GM06990 (cell line): ENCODE data around the gene SPIN1.

Source experiments
- DNase-seq: peaks from one replicate; pipeline ENCODE4 v3.0.0-alpha.2; 2011; ENCODE audit not compliant: insufficient read length; ENCODE audit errors: extremely low read depth
- H3K27me3 ChIP-seq: replicated peaks from 2 replicates; pipeline ENCODE4 v1.6.0; 2011; ENCODE audit warnings: low read length; ENCODE audit not compliant: control insufficient read depth, insufficient read depth
- H3K36me3 ChIP-seq: 2 replicates; pipeline ENCODE4 v1.5.1; 2011; ENCODE audit warnings: low read length; ENCODE audit not compliant: control insufficient read depth, insufficient read depth
- H3K4me3 ChIP-seq: replicated peaks from 2 replicates; pipeline ENCODE4 v1.5.1; 2011; ENCODE audit warnings: low read depth, mild to moderate bottlenecking, control low read depth, low read length
- TF ChIP-seq, protein P1 (sequence below): IDR thresholded peaks from 2 replicates; pipeline ENCODE4 v1.5.1; 2011; ENCODE audit warnings: low read length, control low read depth, mild to moderate bottlenecking, inconsistent platforms; ENCODE audit not compliant: insufficient read depth, poor library complexity, severe bottlenecking

SPIN1 gene

DNA sequence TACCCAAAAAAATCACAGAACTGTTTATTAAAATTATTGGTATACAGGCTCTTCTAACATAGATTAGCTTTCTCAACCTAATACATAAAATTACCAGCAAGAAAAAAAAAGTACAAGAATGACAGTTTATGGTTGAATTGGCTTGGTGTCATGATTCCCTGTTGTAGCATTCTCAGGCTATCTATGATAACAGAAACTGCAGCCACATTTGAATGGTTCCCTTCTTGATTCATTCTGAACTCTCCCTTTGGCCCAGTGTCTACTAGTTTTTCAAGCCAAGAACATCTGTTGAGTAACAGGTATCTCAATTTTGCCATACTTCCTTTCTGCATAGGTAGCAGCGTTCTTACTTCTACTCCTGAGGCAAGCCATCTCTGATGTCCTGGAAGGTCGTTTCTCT is 3.0 kb downstream of the SPIN1 start:
- no peaks in the 10 kb centered on the region for H3K27me3 ChIP-seq
- TF ChIP-seq, protein P1, sequence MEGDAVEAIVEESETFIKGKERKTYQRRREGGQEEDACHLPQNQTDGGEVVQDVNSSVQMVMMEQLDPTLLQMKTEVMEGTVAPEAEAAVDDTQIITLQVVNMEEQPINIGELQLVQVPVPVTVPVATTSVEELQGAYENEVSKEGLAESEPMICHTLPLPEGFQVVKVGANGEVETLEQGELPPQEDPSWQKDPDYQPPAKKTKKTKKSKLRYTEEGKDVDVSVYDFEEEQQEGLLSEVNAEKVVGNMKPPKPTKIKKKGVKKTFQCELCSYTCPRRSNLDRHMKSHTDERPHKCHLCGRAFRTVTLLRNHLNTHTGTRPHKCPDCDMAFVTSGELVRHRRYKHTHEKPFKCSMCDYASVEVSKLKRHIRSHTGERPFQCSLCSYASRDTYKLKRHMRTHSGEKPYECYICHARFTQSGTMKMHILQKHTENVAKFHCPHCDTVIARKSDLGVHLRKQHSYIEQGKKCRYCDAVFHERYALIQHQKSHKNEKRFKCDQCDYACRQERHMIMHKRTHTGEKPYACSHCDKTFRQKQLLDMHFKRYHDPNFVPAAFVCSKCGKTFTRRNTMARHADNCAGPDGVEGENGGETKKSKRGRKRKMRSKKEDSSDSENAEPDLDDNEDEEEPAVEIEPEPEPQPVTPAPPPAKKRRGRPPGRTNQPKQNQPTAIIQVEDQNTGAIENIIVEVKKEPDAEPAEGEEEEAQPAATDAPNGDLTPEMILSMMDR = no peak
- no peak overlapping the region for H3K4me3 ChIP-seq
- no peak for DNase-seq
- no peaks in the 10 kb centered on the region for H3K36me3 ChIP-seq

DNA sequence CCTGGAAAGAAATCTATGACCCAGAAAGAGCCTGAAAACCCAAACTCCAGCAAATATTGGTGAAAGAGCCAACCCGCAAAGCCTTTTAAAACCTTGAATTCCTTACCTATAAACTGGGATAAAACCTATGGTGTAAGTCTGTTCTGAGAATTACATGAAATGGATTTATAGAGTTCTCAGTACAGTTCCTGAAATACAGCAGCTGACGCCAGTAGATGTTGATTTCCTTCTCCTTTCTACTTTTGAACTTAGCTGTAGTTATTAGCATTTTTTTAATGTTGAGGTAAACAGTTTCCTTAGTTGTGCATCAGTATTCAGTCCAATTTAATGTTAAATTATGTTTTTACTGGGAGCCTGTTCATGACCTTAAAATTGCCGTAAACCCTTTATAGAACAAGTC is 3.7 kb downstream of the SPIN1 start:
- no peak for DNase-seq
- Histone ChIP-seq H3K27me3 (no peaks in the 10 kb centered on the region), H3K4me3 (no peak overlapping the region), H3K36me3 (no peaks in the 10 kb centered on the region)
- TF ChIP-seq, protein P1 = no peak

DNA sequence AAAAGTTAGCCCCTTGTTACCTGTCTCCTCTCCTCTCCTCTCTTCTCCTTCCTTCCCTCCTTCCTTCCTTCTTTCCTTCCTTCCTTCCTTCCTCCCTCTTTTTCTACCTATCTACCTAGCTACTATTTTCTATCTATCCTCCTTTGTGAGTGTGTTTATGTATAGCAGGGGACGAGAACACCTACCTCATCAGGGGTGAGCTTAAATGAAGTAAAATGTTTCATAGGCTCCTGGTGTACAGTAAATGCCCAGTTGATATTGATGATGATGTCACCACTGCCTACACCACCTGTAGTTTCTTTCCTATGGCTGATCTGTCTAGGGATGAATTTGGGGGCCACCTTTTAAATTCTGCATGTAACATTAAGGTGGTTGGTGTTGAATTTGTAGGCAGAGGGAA is 4.3 kb downstream of the SPIN1 start:
- H3K4me3 ChIP-seq = no peak overlapping the region
- H3K27me3 ChIP-seq = no peaks in the 10 kb centered on the region
- no peak for DNase-seq
- TF ChIP-seq, protein P1 = no peak
- H3K36me3 ChIP-seq = no peaks in the 10 kb centered on the region

DNA sequence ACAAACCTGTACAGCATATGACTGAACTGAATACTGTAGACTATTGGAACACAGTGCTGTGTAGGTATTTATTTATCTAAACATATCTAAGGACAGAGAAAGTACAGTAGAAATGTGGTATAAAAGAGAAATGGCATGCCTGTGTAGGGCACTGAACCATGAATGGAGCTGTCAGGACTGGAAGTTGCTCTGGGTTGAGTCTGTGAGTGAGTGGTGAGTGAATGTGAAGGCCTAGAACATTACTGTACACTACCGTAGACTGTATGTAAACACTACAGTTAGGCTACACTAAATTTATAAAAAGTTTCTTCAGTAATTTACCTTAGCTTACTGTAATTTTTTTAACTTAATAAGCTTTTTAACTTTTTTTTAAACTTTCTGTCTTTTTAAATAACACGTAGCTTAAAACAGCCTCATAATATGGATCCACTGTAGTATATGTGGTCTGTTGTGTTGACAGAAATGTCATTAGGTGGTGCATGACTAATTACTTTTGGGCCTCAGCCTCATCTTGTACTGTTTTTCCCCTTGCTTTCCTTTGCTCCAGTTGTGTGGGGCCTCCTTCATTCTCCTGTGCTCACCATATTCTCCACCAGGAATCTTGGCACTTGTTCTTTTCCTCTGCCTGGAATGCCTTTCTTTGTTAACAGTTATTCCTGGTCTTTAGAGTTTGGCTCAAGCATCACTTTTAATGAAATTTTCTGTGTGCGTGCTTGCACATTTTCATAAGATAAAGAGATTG is 8.8 kb downstream of the SPIN1 start:
- TF ChIP-seq, protein P1 = no peak
- Histone ChIP-seq H3K27me3 (no peaks in the 10 kb centered on the region), H3K36me3 (no peaks in the 10 kb centered on the region), H3K4me3 (no peak overlapping the region)
- no peak for DNase-seq

DNA sequence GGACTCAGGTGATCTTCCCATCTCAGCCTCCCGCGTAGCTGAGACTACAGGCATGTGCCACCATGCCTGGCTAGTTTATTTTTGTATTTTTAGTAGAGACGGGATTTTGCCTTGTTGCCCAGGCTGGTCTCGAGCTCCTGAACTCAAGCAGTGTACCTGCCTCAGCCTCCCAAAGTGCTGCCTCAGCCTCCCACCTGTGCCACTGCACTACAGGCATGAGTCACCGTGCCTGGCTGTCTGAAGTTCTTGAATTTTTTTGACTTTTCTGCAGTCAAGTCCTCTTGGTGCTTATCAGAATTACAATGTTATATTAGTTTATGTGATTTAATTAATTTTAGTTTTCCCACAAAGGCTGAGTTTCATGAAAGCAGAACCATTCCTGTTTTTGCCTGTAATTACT is 9.8 kb downstream of the SPIN1 start:
- Histone ChIP-seq H3K27me3 (no peaks in the 10 kb centered on the region), H3K36me3 (no peaks in the 10 kb centered on the region), H3K4me3 (no peak overlapping the region)
- TF ChIP-seq, protein P1 = no peak
- DNase-seq = no peak

DNA sequence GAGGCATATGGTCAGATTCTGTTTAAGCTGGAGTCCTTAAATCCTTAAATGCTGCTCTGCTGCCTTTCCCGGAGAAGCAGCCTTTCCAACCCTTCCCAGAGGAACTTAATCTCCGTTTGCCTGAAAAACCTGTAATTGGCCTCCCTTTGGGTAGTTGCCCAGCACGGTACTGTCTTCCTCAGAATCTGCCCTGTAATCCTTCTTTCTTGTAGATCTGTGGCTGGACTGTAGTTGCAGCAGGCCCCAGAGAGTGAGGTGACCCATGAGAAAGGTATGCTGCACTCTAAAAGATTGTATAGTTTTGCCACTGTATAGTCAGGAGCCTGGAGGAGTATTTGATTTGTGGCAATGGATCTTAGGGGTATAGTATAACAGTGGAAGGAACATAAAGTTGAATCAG is 11.7 kb downstream of the SPIN1 start:
- no peaks in the 10 kb centered on the region for H3K27me3 ChIP-seq
- DNase-seq = no peak
- no peak overlapping the region for H3K4me3 ChIP-seq
- H3K36me3 ChIP-seq = no peaks in the 10 kb centered on the region
- TF ChIP-seq, protein P1 = no peak
